ENCODE results near the gene SMARCA1.
"Not testable (repeated sequence)": the region's sequence is repeated elsewhere in the genome, so short reads cannot be mapped to it uniquely, and the experiment has no call there.

Gene SMARCA1, protein sequence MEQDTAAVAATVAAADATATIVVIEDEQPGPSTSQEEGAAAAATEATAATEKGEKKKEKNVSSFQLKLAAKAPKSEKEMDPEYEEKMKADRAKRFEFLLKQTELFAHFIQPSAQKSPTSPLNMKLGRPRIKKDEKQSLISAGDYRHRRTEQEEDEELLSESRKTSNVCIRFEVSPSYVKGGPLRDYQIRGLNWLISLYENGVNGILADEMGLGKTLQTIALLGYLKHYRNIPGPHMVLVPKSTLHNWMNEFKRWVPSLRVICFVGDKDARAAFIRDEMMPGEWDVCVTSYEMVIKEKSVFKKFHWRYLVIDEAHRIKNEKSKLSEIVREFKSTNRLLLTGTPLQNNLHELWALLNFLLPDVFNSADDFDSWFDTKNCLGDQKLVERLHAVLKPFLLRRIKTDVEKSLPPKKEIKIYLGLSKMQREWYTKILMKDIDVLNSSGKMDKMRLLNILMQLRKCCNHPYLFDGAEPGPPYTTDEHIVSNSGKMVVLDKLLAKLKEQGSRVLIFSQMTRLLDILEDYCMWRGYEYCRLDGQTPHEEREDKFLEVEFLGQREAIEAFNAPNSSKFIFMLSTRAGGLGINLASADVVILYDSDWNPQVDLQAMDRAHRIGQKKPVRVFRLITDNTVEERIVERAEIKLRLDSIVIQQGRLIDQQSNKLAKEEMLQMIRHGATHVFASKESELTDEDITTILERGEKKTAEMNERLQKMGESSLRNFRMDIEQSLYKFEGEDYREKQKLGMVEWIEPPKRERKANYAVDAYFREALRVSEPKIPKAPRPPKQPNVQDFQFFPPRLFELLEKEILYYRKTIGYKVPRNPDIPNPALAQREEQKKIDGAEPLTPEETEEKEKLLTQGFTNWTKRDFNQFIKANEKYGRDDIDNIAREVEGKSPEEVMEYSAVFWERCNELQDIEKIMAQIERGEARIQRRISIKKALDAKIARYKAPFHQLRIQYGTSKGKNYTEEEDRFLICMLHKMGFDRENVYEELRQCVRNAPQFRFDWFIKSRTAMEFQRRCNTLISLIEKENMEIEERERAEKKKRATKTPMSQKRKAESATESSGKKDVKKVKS

DNA sequence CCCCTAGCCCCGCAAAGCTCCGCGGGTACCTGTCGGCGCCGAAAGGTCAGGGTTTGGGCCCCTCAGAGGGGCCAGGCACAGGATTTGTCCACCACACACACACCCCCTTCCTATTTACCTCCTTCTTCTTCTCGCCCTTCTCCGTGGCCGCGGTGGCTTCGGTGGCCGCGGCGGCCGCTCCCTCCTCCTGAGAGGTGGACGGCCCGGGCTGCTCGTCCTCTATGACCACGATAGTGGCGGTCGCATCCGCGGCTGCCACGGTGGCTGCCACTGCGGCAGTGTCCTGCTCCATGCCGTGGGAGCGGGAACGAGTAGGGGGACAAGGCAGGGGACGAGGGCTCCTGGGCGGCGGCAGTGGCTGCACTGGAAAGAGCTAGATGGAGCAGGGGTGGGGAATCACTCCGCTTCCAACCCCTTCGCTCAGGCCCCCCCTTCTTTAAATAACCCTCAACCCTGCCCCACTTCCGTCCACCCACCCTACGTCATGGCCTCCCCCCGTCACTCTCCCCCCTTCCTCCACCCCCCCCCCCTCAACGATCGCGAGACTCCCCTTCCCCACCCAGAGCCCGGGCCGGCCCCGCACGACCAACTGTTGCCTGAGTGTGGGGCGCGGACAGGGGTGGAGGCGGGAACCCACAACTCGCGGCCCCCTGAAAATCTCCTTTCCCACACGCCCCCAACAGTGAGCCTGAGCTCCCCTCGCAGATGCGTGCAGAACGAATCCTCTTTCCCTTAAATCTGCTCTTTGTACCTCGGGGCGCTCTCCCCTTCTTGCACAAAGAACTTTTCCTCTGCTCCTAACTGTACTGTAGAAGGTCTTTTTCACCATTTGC, at the start of gene SMARCA1:
SMARCA1 (minus strand) TSS at position 412 of the 833 bp plus-strand sequence; CDS start at position 292, 120 bp downstream.
- no peak for DNase-seq

DNA sequence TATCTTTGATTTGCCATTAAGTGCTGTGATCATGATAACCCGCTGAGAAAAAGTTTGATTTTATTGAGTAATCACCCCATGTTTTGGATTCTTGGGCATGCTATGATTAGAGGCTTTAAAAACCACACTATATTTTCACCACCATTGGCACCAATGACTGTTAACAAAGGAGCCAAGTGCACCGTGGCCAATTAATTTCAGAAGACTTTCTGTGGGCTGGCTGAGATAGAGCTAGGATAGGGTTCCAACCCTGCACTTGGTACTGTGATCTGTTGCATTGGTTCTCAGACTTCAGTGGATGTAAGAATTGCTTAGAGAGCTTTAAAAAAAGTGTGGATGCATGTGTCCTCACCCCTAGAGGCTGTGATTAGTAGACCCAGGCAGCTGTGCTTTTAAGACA, 49.1 kb upstream of the SMARCA1 start:
- DNase-seq: no peak

DNA sequence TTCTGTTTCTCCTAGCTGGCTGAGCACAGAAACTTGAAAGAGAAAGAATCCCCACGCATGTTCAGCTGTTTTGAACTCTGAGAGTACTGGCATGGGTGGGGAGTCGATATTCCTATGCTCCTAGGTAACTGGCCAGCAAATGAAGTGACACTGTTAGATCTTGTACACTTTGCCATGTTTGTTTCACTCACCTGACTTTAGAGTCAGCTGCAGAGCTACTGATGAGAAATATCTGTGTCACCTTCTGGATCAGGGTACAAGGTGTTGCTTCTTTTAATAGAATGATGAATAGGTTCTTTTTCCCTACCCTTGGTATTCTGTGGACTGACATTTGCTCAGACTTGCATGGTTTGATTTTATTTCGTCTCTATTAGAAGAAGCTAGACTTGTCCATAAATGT, 45.1 kb upstream of the SMARCA1 start:
- DNase-seq: no peak

DNA sequence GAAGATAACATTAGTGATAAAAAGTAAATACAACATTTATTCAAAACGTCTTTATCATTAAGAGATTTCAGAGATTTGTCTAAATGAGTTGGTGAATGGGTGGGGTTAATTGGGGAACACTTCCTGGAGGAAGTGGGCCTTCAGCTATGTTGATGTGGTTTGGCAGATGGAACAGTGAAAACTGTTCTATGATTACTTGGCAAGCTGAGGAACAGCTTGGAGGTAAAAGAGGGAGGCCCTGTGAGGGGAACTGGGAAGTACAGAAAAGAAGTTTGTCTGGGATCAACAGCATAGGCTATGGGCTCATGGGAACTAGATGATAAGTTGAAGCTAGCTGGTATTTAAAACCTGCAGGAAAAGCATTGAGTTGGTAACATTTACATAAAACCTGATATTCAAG, 42.8 kb upstream of the SMARCA1 start:
- no peak for DNase-seq

DNA sequence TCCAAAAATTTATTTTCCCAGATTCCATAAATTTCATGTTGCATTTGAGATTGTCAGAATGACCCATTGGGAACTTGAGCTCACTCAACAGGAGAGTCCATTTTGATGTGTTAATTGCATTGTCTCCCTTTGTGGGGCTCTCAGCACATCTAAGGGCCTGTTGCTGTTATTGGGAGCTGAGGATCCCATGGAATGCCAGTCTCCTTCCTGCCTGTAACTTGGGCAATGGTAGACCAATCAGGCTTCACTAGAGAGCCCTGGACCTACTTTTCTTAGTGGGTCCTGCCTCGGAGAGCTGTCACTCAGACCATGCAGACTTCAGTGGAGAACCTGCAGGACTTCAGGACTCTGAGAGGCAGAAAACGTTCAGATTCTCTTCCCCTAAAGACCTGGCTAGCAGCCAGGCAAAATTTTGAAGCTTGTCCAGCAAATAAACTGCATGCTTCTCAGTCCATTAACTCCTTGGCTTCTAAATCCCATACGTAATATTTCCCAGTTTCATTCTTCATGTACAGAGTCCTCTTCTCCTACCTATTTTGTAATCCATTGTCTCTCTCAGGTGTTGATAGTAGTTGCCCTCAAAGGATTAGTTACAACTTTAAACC, 41.9 kb upstream of the SMARCA1 start:
- no peak for DNase-seq

DNA sequence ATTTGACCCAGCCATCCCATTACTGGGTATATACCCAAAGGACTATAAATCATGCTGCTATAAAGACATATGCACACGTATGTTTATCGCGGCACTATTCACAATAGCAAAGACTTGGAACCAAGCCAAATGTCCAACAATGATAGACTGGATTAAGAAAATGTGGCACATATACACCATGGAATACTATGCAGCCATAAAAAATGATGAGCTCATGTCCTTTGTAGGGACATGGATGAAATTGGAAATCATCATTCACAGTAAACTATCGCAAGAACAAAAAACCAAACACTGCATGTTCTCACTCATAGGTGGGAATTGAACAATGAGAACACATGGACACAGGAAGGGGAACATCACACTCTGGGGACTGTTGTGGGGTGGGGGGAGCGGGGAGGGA, 41.1 kb upstream of the SMARCA1 start:
- DNase-seq: not testable (repeated sequence)

DNA sequence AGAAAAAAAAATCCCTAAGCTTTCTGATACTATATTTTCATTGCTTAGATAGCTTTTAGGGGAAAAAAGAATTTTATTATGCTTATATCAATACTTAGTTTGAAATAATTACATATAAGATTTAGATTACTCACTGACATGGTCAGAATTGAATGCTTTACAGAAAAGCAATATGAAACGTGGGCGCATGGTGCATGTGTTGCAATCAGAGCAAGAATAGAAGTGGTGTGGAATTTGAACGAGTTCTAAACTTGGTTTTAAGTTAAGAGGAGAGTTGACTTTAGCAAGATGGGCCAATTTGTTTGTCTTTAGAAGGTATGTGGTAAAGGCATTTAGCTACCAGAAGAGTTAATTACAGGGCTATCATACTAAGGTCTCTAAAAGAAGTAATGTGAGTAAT, 38.2 kb upstream of the SMARCA1 start:
- DNase-seq: no peak

DNA sequence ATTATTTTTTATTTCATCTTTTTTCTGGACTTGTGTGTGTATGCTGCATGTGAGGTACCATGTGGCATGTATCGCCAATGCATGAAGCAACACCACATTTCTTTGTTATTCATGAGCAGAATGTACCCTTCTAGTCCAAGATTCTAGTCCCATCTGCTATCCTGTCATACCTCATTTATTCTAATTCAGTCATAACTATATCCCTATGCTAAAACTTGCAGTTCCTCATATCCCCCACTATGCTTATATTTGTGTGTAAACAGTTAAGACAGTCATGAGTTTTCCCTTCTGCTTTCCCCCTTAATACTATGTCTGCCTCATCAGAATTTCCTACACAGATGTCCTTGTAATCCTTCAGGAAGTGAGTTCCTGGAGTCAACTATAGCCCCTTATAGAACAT, 36.5 kb upstream of the SMARCA1 start:
- DNase-seq: no peak

DNA sequence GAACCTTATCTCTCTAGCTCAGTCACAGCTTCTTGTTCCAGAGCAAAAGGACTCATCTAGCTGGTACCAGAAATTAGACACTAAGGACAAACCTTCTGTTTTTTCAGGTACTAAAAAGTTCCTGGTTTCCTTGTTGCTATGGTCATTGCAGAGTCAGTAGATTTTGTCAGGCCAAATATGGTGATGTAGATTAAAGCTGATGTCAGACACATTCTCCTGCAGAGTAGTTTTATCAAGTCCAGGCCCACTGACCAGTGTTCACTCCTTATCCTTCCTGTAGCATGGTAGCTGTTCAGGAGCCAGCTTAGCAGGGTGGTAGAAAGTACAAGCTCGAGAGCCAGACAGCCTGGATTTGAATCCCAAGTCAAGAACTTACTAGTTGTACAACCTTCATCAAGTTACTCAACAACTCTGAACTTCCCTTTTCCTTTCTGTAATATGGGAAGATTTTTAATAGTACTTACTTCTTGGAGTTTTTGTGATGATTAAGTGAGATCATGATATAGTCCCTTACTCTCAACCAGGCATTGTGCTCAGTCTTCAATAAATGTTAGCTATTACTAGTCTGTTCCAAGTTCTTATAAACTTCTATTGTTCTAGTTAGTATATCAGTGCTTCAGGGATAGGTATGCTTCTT, 34.7 kb upstream of the SMARCA1 start:
- no peak for DNase-seq

DNA sequence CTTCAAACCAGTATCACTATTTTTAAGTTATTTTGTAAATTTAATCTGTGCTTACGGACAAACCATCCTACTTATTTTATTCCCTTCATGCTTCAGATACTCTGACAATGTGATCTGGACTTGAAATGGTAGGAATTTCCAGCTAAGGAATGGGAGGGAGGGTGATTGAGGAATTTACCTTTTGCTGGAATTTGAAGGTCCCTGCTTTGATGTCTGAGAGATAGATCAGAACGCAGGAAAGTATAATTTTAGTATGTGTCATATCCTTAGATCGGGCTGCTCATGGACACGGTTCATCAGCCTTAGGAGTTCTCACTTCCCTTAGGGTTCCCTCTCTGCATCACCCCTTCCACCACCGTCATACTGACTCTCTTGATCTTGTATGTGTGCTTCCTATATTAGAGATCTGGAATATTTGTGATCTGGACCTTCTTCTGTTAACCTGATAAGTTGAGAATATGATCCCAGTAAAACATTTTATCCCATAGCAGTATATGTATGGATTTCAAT, 33.6 kb upstream of the SMARCA1 start:
- no peak for DNase-seq

DNA sequence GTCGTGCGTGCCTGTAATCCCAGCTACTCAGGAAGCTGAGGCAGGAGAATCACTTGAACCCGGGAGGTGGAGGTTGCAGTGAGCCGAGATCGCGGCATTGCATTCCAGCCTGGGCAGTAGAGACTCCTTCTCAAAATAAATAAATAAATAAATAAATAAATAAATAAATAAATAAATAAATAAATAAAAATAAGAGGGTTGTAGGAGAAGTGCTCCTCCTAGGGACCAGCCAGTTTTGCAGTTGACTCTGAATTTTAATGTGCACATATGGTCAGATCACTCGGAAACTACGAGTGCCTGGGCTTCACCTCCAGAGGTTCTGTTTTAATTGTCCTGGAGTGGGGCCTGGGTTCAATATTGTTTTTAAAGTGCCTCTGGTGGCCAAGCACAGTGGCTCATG, 31.5 kb upstream of the SMARCA1 start:
- DNase-seq: not testable (repeated sequence)

DNA sequence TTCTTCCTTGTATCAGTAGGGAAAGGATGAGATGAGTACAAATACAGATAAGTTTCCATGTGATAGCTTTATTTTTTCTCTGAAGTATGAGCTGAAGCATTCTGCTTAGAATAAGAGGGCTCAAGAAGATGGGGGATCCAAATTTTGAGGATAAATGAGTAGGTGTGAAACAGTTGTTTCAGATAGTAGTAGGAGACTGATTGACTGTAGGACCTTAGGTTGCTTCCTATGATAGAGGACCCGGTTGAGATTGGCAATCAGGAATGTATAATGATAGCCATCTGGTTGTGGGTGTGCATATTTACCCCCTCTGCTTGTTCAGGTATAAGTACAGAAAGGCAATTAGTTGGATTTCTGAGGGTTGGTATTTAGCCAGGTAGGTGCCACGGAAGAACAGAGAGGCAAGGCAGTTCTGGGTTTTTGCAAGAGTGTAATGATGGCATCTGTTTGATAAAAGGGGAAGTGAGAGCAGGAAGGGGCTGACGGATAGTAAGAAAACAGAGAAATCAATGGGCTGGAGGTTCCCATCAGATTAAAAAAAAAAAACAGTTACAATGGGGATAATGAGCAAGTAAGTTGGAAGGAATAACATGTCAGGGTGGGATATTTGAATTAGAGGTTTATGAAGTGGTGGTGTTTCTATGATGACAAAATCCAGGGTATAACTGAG, 30.5 kb upstream of the SMARCA1 start:
- DNase-seq: no peak

DNA sequence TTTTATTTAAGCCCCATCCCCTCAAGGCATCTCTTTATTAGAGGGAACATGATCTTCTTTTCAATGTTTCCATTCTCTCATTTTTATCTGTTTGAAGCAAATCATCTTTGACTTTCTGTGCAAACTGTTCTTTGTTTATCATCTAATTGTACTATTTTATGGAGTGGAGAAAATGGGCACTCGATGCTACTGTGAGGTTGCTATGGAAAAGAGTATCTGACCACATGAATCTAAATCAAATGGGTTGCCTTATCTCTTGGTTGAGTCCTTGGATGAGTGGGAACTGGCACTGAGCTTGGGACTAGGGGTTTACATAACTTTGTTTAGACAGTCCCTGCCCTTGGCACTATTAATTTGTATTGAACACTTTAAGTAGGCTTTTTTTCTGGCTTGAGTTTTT, 25.8 kb upstream of the SMARCA1 start:
- no peak for DNase-seq

DNA sequence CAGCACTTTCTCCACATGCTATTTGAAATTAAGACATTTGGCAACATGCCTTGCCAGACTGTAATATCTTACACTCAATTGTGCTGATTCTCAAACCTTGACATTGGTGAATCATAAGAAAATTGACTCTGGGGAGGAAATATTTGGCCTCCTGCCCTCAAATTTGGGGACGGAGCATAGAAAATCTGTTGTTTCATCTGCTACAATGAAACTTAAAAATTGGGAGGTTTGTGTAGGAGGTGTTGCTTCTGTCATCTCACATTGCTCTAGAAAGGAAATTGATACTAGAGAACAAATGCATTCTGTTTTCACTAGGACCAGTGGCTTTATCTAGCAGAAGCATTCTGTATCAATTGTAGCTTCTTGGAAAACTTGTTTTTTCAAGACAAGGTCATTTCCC, 22.1 kb upstream of the SMARCA1 start:
- no peak for DNase-seq

DNA sequence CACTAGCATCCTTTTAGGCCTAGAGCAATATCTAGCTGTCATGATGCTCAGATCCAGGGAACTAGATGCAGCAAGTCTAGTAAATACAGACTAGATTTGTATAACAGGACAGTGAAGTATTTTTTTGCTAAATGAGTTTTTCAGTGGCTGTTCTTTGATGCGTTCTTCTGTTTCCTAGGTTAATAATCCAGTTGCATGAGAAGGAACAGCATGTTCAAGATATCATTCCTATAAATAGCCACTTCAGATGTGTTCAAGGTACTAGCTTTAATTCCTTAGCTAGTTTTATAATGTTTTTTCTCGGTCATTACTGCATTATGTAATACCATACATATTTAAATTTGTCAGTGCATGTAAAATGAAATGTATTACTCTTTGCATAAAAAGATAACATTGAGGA, 21.5 kb upstream of the SMARCA1 start:
- DNase-seq: no peak

DNA sequence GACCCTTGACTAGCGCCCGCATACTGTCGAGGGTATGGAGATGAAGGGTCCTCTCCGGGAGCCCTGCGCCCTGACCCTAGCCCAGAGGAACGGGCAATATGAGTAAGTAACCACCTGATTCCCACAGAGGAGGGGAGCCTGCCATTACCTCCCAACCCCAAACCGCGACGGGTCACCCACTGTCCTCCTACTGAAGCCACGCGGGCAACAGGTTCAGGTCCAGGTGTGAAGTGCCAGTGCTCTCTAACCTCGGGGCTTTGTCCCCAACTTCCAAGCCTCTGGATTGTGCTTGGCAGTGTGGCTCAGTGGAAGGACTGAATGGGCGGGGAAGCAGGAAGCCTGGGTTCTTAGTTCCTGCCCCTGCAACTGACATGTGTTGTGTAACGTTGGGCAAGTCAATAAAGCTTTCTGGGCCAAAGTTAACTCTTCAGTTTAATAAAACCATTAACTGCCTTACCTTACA, 17.5 kb upstream of the SMARCA1 start:
- no peak for DNase-seq

DNA sequence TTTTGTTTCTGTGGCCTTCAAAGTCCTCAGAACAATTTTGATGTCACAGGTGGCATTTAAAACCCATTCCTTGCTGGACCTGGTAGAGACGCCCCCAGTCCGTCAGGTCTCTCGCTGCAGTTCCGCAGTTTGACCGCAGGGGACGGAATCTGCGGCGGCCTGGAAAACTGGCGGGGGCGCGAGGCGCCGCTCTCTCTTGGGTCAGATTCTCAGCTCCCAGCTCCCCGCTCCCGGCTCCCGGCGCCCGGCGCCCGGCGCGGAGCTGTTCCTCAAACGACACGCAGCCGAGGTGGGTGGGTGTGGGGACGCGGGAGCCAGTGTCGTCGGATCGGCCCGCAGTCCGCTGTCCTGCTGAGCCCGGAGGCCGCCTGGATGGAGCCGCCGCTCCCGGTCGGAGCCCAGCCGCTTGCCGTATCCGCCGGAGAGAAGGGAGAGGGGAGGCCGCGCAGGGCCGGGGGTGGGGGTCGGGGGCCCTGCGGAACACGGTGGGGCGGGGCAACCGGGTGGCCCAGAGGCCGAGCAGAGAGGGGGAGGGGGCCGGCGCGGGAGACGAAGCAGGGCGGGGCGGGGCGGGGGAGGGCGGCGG, 16.9 kb upstream of the SMARCA1 start, which contains the start of gene OCRL:
OCRL (plus strand) TSS at position 192 of the 586 bp plus-strand sequence; CDS start at position 373, 181 bp downstream.
- DNase-seq: peak; percentile 49

DNA sequence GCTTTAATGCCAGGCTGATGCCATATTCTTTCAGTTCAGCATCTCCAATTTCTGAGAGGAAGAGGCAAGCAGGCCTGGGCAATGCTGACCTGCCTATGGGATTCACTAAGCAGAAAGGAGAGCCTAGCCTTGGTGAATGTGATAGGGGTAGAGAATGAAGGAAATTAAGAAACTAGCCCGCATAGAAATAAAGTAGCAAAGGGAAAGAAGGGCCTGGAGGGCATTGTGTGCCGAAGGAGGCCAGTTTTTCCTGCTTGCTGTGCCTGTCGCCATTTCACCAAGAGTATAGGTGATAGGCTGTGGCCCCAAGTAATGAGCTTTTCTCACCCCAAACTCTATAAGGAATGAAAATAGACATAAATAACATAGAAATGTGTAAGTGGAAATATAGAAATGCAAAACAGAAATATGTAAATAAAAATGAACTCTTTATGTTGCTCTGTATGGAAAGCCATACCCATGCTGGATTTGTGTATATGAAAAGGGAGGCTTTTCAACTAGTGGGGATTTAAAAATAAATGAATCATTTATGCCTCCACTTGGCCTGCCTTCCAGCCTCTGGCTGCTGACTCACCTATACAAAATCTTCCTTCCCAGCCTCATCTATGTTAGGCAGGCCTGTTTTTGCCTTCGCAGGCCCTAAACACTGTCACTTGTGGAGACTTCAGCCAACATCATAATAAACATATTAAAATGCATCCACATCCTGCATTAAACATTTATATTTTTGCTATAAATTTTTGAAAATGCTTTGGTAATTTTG, 11.7 kb upstream of the SMARCA1 start:
- DNase-seq: no peak

DNA sequence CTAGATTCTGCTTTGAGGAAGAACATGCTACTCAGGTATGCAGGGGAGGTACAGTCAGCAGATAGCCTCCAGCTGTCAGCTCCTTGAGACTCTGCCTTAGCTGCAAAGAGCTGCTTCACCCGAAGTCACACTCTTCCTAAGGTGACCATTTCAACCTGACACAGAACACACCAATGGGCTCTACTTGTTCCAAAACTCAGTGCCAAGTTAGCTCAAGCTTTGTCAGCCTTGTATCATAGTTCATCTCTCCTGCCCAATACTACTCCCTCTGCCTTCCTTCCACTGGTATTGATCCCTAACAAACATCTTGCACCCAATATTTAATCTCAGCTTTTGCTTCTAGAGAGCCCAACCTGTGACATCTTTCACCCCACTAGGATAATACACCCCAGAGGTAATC, 7.8 kb upstream of the SMARCA1 start:
- DNase-seq: no peak

DNA sequence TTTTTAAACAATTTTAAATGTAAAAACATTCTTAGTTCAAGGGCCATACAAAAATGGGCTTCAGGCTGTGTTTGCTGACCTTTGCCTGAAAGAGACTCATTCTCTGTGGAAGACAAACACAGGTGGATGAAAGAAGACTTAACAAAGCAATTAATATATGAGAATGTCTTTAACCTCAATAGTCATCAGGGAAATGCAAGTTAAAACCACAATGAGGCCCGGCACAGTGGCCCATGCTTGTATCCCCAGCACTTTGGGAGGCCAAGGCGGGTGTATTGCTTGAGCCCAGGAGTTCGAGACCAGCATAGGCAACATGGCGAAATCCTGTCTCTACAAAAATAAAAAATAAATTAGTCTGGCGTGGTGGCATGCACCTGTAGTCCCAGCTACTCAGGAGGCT, 7.1 kb upstream of the SMARCA1 start:
- DNase-seq: no peak

Measured in activated naive CD4-positive, alpha-beta T cell treated with Interleukin-2 at 50 U/mL for 16 hours (primary cell).